OCI-LY1 (cell line): ENCODE results near the gene MAP2K1.

Experiments
- H2AFZ ChIP-seq: fragments of 200-600 bp; sonication (generic), shearing (Covaris generic); 2 replicates; pipeline ENCODE4 v1.6.0; 2014; ENCODE audit warnings: antibody characterized with exemption, mild to moderate bottlenecking, low read length
- H3F3A ChIP-seq: fragments of 200-600 bp; sonication (generic), shearing (Covaris generic); 2 replicates; pipeline ENCODE4 v1.6.0; 2014; ENCODE audit warnings: mild to moderate bottlenecking, antibody characterized with exemption, low read length, moderate library complexity; ENCODE audit not compliant: insufficient read depth
- H3K27ac ChIP-seq: fragments of 200-600 bp; sonication (generic); 2 replicates; pipeline ENCODE4 v1.5.1; 2014; ENCODE audit warnings: low read length, mixed run types, mild to moderate bottlenecking, low read depth; ENCODE audit not compliant: poor library complexity, severe bottlenecking
- H3K27me3 ChIP-seq: fragments of 200-600 bp; sonication (generic); 2 replicates; pipeline ENCODE4 v1.6.0; 2014; ENCODE audit warnings: antibody characterized with exemption, mild to moderate bottlenecking, low read length, moderate library complexity; ENCODE audit not compliant: insufficient read depth
- H3K36me3 ChIP-seq: fragments of 200-600 bp; sonication (generic); 2 replicates; pipeline ENCODE4 v1.6.1; 2014; ENCODE audit warnings: mild to moderate bottlenecking, antibody characterized with exemption, low read length, moderate library complexity, mixed read lengths; ENCODE audit not compliant: insufficient read depth
- H3K4me1 ChIP-seq: fragments of 200-600 bp; sonication (generic); 2 replicates; pipeline ENCODE4 v1.5.1; 2014; ENCODE audit warnings: mild to moderate bottlenecking, low read length, moderate library complexity; ENCODE audit not compliant: insufficient read depth, severe bottlenecking
- H3K4me2 ChIP-seq: fragments of 200-600 bp; sonication (generic), shearing (Covaris generic); 2 replicates; pipeline ENCODE4 v1.6.1; 2014; ENCODE audit warnings: low read length
- H3K4me3 ChIP-seq: fragments of 200-600 bp; sonication (generic); 2 replicates; pipeline ENCODE4 v1.5.1; 2014; ENCODE audit warnings: low read length, low read depth, mild to moderate bottlenecking, mixed read lengths; ENCODE audit not compliant: poor library complexity, severe bottlenecking
- H3K79me2 ChIP-seq: fragments of 200-600 bp; shearing (Covaris generic); 2 replicates; pipeline ENCODE4 v1.6.1; 2016; ENCODE audit warnings: mixed run types, low read length, mixed read lengths; ENCODE audit not compliant: insufficient read depth
- H3K9ac ChIP-seq: fragments of 200-600 bp; sonication (generic), shearing (Covaris generic); 2 replicates; pipeline ENCODE4 v1.6.1; 2014; ENCODE audit warnings: mild to moderate bottlenecking, low read length, mixed read lengths
- H3K9me2 ChIP-seq: fragments of 200-600 bp; sonication (generic), shearing (Covaris generic); 2 replicates; pipeline ENCODE4 v1.6.1; 2014; ENCODE audit warnings: low read depth, mild to moderate bottlenecking, low read length, mixed read lengths
- H3K9me3 ChIP-seq: fragments of 200-600 bp; shearing (Covaris generic); 2 replicates; pipeline ENCODE4 v1.6.1; 2014; ENCODE audit warnings: low read length, mixed read lengths
- H4K20me1 ChIP-seq: fragments of 200-600 bp; sonication (generic), shearing (Covaris generic); 2 replicates; pipeline ENCODE4 v1.6.0; 2016; ENCODE audit warnings: mild to moderate bottlenecking, low read length; ENCODE audit not compliant: insufficient read depth
- CTCF ChIP-seq: fragments of 200-600 bp; sonication (generic), shearing (Covaris generic); IDR thresholded peaks from 2 replicates; pipeline ENCODE4 v1.5.1; 2017; ENCODE audit warnings: mild to moderate bottlenecking, antibody characterized with exemption, low read length, moderate library complexity, mixed read lengths
- EZH2 ChIP-seq: fragments of 200-600 bp; sonication (generic), shearing (Covaris generic); IDR thresholded peaks from 2 replicates; pipeline ENCODE4 v1.8.0; 2017; ENCODE audit warnings: borderline replicate concordance, mixed run types, mild to moderate bottlenecking, antibody characterized with exemption, low read length, moderate library complexity, mixed read lengths

Gene MAP2K1

GRCh38 chr15:66400351-66400774, 13.7 kb downstream of the MAP2K1 start:
- no peaks in the 10 kb centered on the region for H4K20me1 ChIP-seq

GRCh38 chr15:66401130-66402021, 14.7 kb downstream of the MAP2K1 start:
- TF ChIP-seq CTCF (peak; percentile 18; the same call in 1 of the 2 replicates), EZH2 (no peak)
- Histone ChIP-seq H3K9me2 (no peaks in the 10 kb centered on the region), H3F3A (no peaks in the 10 kb centered on the region), H3K9me3 (no peaks in the 10 kb centered on the region), H3K27ac (peak overlapping the region; percentile 67), H3K4me2 (peak overlapping the region; percentile 58), H2AFZ (no peak overlapping the region), H3K4me1 (peaks cover 64% of the 10 kb centered on the region), H3K4me3 (peak overlapping the region; percentile 36), H3K27me3 (no peaks in the 10 kb centered on the region), H3K9ac (peak overlapping the region; percentile 20; the same call in 1 of the 2 replicates), H4K20me1 (no peaks in the 10 kb centered on the region), H3K36me3 (peaks cover 22% of the 10 kb centered on the region), H3K79me2 (peaks cover 74% of the 10 kb centered on the region)

More at GRCh38 chr15:66400351-66400774, 13.7 kb downstream of the MAP2K1 start:
- Histone ChIP-seq H3K27me3 (no peaks in the 10 kb centered on the region), H2AFZ (no peak overlapping the region), H3F3A (no peaks in the 10 kb centered on the region), H3K4me2 (peak overlapping the region; percentile 58), H3K36me3 (peaks cover 32% of the 10 kb centered on the region), H3K4me1 (peaks cover 59% of the 10 kb centered on the region), H3K4me3 (peak overlapping the region; percentile 36), H3K79me2 (peaks cover 74% of the 10 kb centered on the region), H3K9me3 (no peaks in the 10 kb centered on the region), H3K9me2 (no peaks in the 10 kb centered on the region), H3K9ac (peak overlapping the region; percentile 22; the same call in 1 of the 2 replicates), H3K27ac (peak overlapping the region; percentile 67)
- TF ChIP-seq EZH2 (no peak), CTCF (no peak)

- H2AFZ ChIP-seq = no peak overlapping the region
- no peaks in the 10 kb centered on the region for H3K9me3 ChIP-seq
- peaks cover 11% of the 10 kb centered on the region for H3K36me3 ChIP-seq
- H3K27me3 ChIP-seq = no peaks in the 10 kb centered on the region
- H3K9ac ChIP-seq = no peak overlapping the region
- no peaks in the 10 kb centered on the region for H4K20me1 ChIP-seq
- peaks cover 69% of the 10 kb centered on the region for H3K4me1 ChIP-seq
- H3K27ac ChIP-seq = peak overlapping the region; percentile 67
- TF ChIP-seq CTCF (no peak), EZH2 (no peak)
- H3F3A ChIP-seq = no peaks in the 10 kb centered on the region
- H3K9me2 ChIP-seq = no peaks in the 10 kb centered on the region
- H3K79me2 ChIP-seq = peaks cover 78% of the 10 kb centered on the region
- H3K4me3 ChIP-seq = no peak overlapping the region
- H3K4me2 ChIP-seq = peak overlapping the region; percentile 58; the same call in 1 of the 2 replicates
Observed at GRCh38 chr15:66402761-66403284, 16.1 kb downstream of the MAP2K1 start.
